ENCODE measurements around the gene AP2S1. TPM values are rescaled to one million over a fixed set of nuclear protein-coding genes. Genes with fewer than 3 reads are reported as not detected.

AP2S1 gene
- total and polyA plus RNA-seq, 2 of the 8 experiments (the other 6 are each of a cell fraction or from before 2014, with no cell fraction given) = 195 to 211 TPM

- peak; percentile 70 to 90 (median 87) for TF ChIP-seq CTCF (IDR thresholded peaks at IDR 0.05; ENCODE audit: control extremely low read depth in 1 of 3, insufficient read depth in 1 of 3, low read depth in 1 of 3, low read length in 3 of 3)
- TF ChIP-seq USF2 (IDR thresholded peaks at IDR 0.05; ENCODE audit: low read length) = 0 out of 2 replicates have a peak, but pooled peaks have one; percentile 20
- TF ChIP-seq ATF3 (IDR thresholded peaks at IDR 0.05; ENCODE audit: insufficient read depth, low read depth, low read length) = no peak
- TF ChIP-seq NRF1 (IDR thresholded peaks at IDR 0.05; ENCODE audit: low read depth, low read length) = no peak
- TF ChIP-seq TBP (IDR thresholded peaks at IDR 0.05; ENCODE audit: low read depth, low read length) = peak; percentile 44
- TF ChIP-seq JUND (IDR thresholded peaks at IDR 0.05; ENCODE audit: low read length) = no peak; the same call in 1 of the 2 replicates
- TF ChIP-seq ZNF274 (IDR thresholded peaks at IDR 0.05; ENCODE audit: borderline replicate concordance, extremely low read depth, low read length) = no peak
- no peak for TF ChIP-seq TCF12 (IDR thresholded peaks at IDR 0.05; ENCODE audit: low read depth, low read length)
- TF ChIP-seq E2F6 (IDR thresholded peaks at IDR 0.05) = peak; percentile 84
- 0 out of 2 replicates have a peak, but pooled peaks have one; percentile 67 for TF ChIP-seq SP1 (IDR thresholded peaks at IDR 0.05; ENCODE audit: low read depth, low read length)
- no peak for TF ChIP-seq HDAC6 (IDR thresholded peaks at IDR 0.05; ENCODE audit: low read depth, low read length)
- no peak for TF ChIP-seq SP4 (IDR thresholded peaks at IDR 0.05; ENCODE audit: low read length)
- TF ChIP-seq CHD1 (IDR thresholded peaks at IDR 0.05; ENCODE audit: low read depth, low read length) = no peak
- TF ChIP-seq SIN3A (conservative IDR thresholded peaks at IDR 0.05 in 1 of 2, IDR thresholded peaks at IDR 0.05 in 1 of 2; ENCODE audit: low read depth in 1 of 2, low read length in 2 of 2) = peak in 1 of 2 experiments; percentile 75; a peak in 2 of 4 replicates
Measured at GRCh38 chr19:46856062-46857022, 5.7 kb upstream of the AP2S1 start (continued).

Measured in H1 (cell line).